ENCODE results near the gene AFDN.

- TF ChIP-seq CTCF (IDR thresholded peaks at IDR 0.05): no peak
- TF ChIP-seq POLR2AphosphoS5 (IDR thresholded peaks at IDR 0.05; ENCODE audit: insufficient read depth in 1 of 2, low read depth in 1 of 2): no peak
Observed at GRCh38 chr6:167946007-167946406, 119.3 kb downstream of the AFDN start.

All from vagina (tissue), 2 donors.